ENCODE data around the gene ANK3. TPM values are rescaled to one million over a fixed set of nuclear protein-coding genes. Genes with fewer than 3 reads are reported as not detected.

ANK3 gene
- total RNA-seq, 4 donors from 2014 or later = 34.8 to 91.3 (median 56.7) TPM

GRCh38 chr10:60341969-60342368, 47.7 kb downstream of the ANK3 start:
- DNase-seq = no peak
- H3K36me3 ChIP-seq = no peaks in the 10 kb centered on the region
- H3K4me3 ChIP-seq = no peak overlapping the region
- intact Hi-C loops (cut with DNase I; ENCODE audit: low total_unique reads) = no loop called here
- H3K4me1 ChIP-seq = no peaks in the 10 kb centered on the region
- TF ChIP-seq POLR2A (IDR thresholded peaks at IDR 0.05) (no peak), CTCF (IDR thresholded peaks at IDR 0.05) (no peak)
- no peaks in the 10 kb centered on the region for H3K27me3 ChIP-seq
- H3K27ac ChIP-seq = no peak overlapping the region
- no peaks in the 10 kb centered on the region for H3K9me3 ChIP-seq

- Histone ChIP-seq H3K4me3 (no peak overlapping the region), H3K4me1 (no peaks in the 10 kb centered on the region), H3K27me3 (no peaks in the 10 kb centered on the region), H3K36me3 (no peaks in the 10 kb centered on the region), H3K27ac (no peak overlapping the region), H3K9me3 (no peaks in the 10 kb centered on the region)
- no peak for TF ChIP-seq CTCF (IDR thresholded peaks at IDR 0.05)
- intact Hi-C loops (cut with DNase I; ENCODE audit: low total_unique reads) = no loop called here
- DNase-seq = no peak
Observed at GRCh38 chr10:60340973-60341372, 48.7 kb downstream of the ANK3 start.

DNA sequence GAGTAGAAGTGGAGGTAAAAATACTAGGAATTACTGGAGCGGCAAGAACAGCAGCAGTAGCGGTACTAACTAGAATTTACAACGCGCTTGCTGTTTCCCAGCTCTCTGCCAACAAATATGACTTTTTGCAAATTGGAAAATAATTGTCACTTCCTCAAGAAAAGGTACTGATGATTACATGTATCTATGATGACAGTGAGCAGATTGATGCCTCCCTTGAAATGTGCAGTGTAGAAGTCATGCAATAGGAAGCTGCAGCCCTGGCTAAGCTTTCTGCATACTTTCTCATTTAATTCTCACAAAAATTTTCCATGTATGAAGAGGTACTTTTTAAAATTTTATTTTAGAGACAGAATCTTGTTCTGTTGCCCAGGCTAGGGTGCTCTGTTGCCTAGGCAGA, 49.9 kb downstream of the ANK3 start:
- Histone ChIP-seq H3K9me3 (no peaks in the 10 kb centered on the region), H3K27me3 (no peaks in the 10 kb centered on the region), H3K36me3 (no peaks in the 10 kb centered on the region), H3K4me3 (no peak overlapping the region), H3K27ac (no peak overlapping the region), H3K4me1 (no peaks in the 10 kb centered on the region)
- TF ChIP-seq CTCF (IDR thresholded peaks at IDR 0.05) (no peak), POLR2A (IDR thresholded peaks at IDR 0.05) (no peak)
- DNase-seq = no peak
- intact Hi-C loops (cut with DNase I; ENCODE audit: low total_unique reads) = no loop called here

- no peak overlapping the region for H3K27ac ChIP-seq
- H3K4me3 ChIP-seq = no peak overlapping the region
- H3K27me3 ChIP-seq = no peaks in the 10 kb centered on the region
- no peaks in the 10 kb centered on the region for H3K36me3 ChIP-seq
- H3K4me1 ChIP-seq = no peaks in the 10 kb centered on the region
- H3K9me3 ChIP-seq = no peaks in the 10 kb centered on the region
- intact Hi-C loops (cut with DNase I; ENCODE audit: low total_unique reads) = no loop called here
- no peak for TF ChIP-seq CTCF (IDR thresholded peaks at IDR 0.05)
- no peak for TF ChIP-seq POLR2A (IDR thresholded peaks at IDR 0.05)
- no peak for DNase-seq
Observed at GRCh38 chr10:60338786-60339185, 50.9 kb downstream of the ANK3 start.

- H3K4me3 ChIP-seq = no peak overlapping the region
- H3K27ac ChIP-seq = no peak overlapping the region
- no peaks in the 10 kb centered on the region for H3K9me3 ChIP-seq
- DNase-seq = no peak
- TF ChIP-seq CTCF (IDR thresholded peaks at IDR 0.05) (no peak), POLR2A (IDR thresholded peaks at IDR 0.05) (no peak)
- H3K27me3 ChIP-seq = no peaks in the 10 kb centered on the region
- no peaks in the 10 kb centered on the region for H3K36me3 ChIP-seq
- H3K4me1 ChIP-seq = no peaks in the 10 kb centered on the region
- intact Hi-C loops (cut with DNase I; ENCODE audit: low total_unique reads) = no loop called here
Observed at GRCh38 chr10:60338002-60338564, 51.6 kb downstream of the ANK3 start.

Measured in uterus (tissue), 4 donors.